Activated T-cell treated with anti-CD3 and anti-CD28 coated beads, Interleukin-2, amount 50 U/mL, for 1 hour (primary cell): ENCODE measurements around the gene COG7.

ENCODE experiments used
- DNase-seq: peaks from one replicate; pipeline ENCODE4 v3.0.0-alpha.2; 2020

COG7 gene

GRCh38 chr16:23354246-23354645 is 98.7 kb downstream of the COG7 start:
- DNase-seq = no peak

- no peak for DNase-seq
Observed at GRCh38 chr16:23353440-23353839, 99.5 kb downstream of the COG7 start.

GRCh38 chr16:23351360-23351759 is 101.6 kb downstream of the COG7 start:
- no peak for DNase-seq

- no peak for DNase-seq
Observed at GRCh38 chr16:23348579-23349469, 104.2 kb downstream of the COG7 start.

GRCh38 chr16:23345237-23345636 is 107.8 kb downstream of the COG7 start:
- DNase-seq = no peak

GRCh38 chr16:23343643-23344612 is 109.1 kb downstream of the COG7 start:
- no peak for DNase-seq

- no peak for DNase-seq
Observed at GRCh38 chr16:23342083-23342640, 110.8 kb downstream of the COG7 start.

- DNase-seq = no peak
Observed at GRCh38 chr16:23339787-23340186, 113.2 kb downstream of the COG7 start.
